SH-SY5Y (cell line): ENCODE measurements around the gene MTIF3.

ENCODE experiments used
- GATA2 ChIP-seq: IDR thresholded peaks from 2 replicates; pipeline ENCODE4 v1.6.1; 2011; ENCODE audit warnings: mild to moderate bottlenecking, low read depth, low read length
- GATA3 ChIP-seq: IDR thresholded peaks from 2 replicates; pipeline ENCODE4 v1.6.1; 2011; ENCODE audit warnings: low read depth, mild to moderate bottlenecking, low read length, moderate library complexity

- no peak for TF ChIP-seq GATA3
- TF ChIP-seq GATA2: no peak
Observed at GRCh38 chr13:27401210-27401609, 49.2 kb downstream of the MTIF3 start.
